Measurements from ENCODE around the gene SMC1B. TPM values are rescaled to one million over a fixed set of nuclear protein-coding genes. Genes with fewer than 3 reads are reported as not detected.

The SMC1B gene
- total RNA-seq, 4 donors from 2014 or later: not detected

- no peak for DNase-seq
- Histone ChIP-seq H3K27me3 (no peaks in the 10 kb centered on the region), H3K36me3 (no peaks in the 10 kb centered on the region), H3K27ac (no peak overlapping the region), H3K4me1 (peaks cover 7 to 13% (median 11%) of the 10 kb centered on the region in 4 donors), H3K4me3 (peak overlapping the region in 3 of 4 donors; percentile 24 to 51 (median 39)), H3K9me3 (no peaks in the 10 kb centered on the region)
- intact Hi-C loops (cut with DNase I; ENCODE audit: low total_unique reads): no loop called here
- TF ChIP-seq POLR2A (IDR thresholded peaks at IDR 0.05) (no peak), POLR2AphosphoS5 (IDR thresholded peaks at IDR 0.05) (no peak), EP300 (IDR thresholded peaks at IDR 0.05; ENCODE audit: low read depth) (no peak)
- TF ChIP-seq, protein P1, sequence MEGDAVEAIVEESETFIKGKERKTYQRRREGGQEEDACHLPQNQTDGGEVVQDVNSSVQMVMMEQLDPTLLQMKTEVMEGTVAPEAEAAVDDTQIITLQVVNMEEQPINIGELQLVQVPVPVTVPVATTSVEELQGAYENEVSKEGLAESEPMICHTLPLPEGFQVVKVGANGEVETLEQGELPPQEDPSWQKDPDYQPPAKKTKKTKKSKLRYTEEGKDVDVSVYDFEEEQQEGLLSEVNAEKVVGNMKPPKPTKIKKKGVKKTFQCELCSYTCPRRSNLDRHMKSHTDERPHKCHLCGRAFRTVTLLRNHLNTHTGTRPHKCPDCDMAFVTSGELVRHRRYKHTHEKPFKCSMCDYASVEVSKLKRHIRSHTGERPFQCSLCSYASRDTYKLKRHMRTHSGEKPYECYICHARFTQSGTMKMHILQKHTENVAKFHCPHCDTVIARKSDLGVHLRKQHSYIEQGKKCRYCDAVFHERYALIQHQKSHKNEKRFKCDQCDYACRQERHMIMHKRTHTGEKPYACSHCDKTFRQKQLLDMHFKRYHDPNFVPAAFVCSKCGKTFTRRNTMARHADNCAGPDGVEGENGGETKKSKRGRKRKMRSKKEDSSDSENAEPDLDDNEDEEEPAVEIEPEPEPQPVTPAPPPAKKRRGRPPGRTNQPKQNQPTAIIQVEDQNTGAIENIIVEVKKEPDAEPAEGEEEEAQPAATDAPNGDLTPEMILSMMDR (IDR thresholded peaks at IDR 0.05): no peak
- in situ Hi-C loops (cut with MboI; ENCODE audit: low pct_ligation_motif_present in 1 of 4, low pct_unique_long_range_greater_than_20kb in 1 of 4, low sequenced_read_pairs in 3 of 4): no loop called here
- WGBS, 2 donors (ENCODE audit: low coverage in 1 of 2): 95% methylated on average over 27 of the region's 27 CpGs; no CpG with 5 or more reads in 1 of the 2 donors
Observed at GRCh38 chr22:45413013-45413367, 409 bp downstream of the SMC1B start.

DNA sequence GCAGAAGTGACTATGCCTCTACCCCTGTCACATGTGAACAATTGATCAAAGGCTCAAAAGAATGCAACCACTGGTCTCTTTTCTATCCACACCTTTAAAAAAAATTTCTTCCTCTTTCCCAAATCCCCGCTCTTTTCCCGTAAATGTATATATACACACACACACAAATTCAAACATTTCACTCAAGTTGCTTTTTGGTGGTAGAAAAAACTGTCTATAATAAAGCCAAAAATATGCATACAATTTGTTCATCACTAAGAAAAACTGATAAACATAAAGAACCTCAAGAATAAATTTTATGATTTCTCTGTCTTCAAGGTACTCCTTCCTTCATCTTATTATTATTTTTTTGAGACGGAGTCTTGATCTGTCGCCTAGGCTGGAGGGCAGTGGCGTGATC lies 5.6 kb downstream of the SMC1B start:
- in situ Hi-C loops (cut with MboI; ENCODE audit: low pct_ligation_motif_present in 1 of 4, low pct_unique_long_range_greater_than_20kb in 1 of 4, low sequenced_read_pairs in 3 of 4): no loop called here
- Histone ChIP-seq H3K27ac (no peak overlapping the region), H3K4me1 (peaks cover 0 to under 1% (median 0%) of the 10 kb centered on the region in 4 donors), H3K4me3 (no peak overlapping the region), H3K36me3 (no peaks in the 10 kb centered on the region), H3K27me3 (no peaks in the 10 kb centered on the region), H3K9me3 (no peaks in the 10 kb centered on the region)
- DNase-seq: no peak
- TF ChIP-seq, protein P1 (IDR thresholded peaks at IDR 0.05): no peak
- TF ChIP-seq POLR2A (IDR thresholded peaks at IDR 0.05): no peak
- TF ChIP-seq EP300 (IDR thresholded peaks at IDR 0.05; ENCODE audit: low read depth): no peak
- TF ChIP-seq POLR2AphosphoS5 (IDR thresholded peaks at IDR 0.05): no peak
- WGBS, 2 donors (ENCODE audit: low coverage in 1 of 2): 95 to 100% methylated on average over 5 of the region's 5 CpGs
- intact Hi-C loops (cut with DNase I; ENCODE audit: low total_unique reads): no loop called here

DNA sequence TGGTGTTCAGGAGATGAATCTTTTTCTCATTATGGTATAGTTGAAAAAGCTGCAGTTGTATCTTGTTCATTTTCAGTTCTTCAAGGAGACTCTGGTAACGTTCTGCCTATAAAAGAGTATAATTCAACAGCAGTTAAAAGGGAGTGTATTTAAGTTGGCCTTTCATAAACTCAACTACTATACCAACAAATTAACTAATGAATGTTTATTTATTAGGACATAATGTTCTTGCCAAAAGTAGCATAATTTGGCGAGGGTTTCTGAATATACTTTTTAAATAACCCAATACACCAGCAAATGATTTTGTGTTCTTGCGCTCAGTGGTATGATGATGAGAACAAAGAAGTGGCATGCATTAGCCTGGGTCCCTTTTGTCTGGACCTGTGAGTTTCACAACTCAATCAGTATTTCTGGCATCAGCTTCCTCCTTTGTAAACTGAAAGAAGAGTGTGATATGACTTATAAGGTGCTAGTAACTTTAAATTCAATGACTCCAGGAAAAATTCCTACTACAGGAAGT lies 10.9 kb downstream of the SMC1B start:
- in situ Hi-C loops (cut with MboI; ENCODE audit: low pct_ligation_motif_present in 1 of 4, low pct_unique_long_range_greater_than_20kb in 1 of 4, low sequenced_read_pairs in 3 of 4): no loop called here
- no peaks in the 10 kb centered on the region for H3K4me1 ChIP-seq
- no peaks in the 10 kb centered on the region for H3K27me3 ChIP-seq
- intact Hi-C loops (cut with DNase I; ENCODE audit: low total_unique reads): no loop called here
- no peaks in the 10 kb centered on the region for H3K9me3 ChIP-seq
- no peak overlapping the region for H3K4me3 ChIP-seq
- no peak overlapping the region for H3K27ac ChIP-seq
- no peak for DNase-seq
- TF ChIP-seq, protein P1 (IDR thresholded peaks at IDR 0.05): no peak
- no peak for TF ChIP-seq POLR2A (IDR thresholded peaks at IDR 0.05)
- TF ChIP-seq POLR2AphosphoS5 (IDR thresholded peaks at IDR 0.05): no peak
- TF ChIP-seq EP300 (IDR thresholded peaks at IDR 0.05; ENCODE audit: low read depth): no peak
- 72 to 73% methylated on average over 3 of the region's 3 CpGs for WGBS, 2 donors (ENCODE audit: low coverage in 1 of 2)
- H3K36me3 ChIP-seq: no peaks in the 10 kb centered on the region

- DNase-seq: no peak
- intact Hi-C loops (cut with DNase I; ENCODE audit: low total_unique reads) (no loop called here), in situ Hi-C loops (cut with MboI; ENCODE audit: low pct_ligation_motif_present in 1 of 4, low pct_unique_long_range_greater_than_20kb in 1 of 4, low sequenced_read_pairs in 3 of 4) (no loop called here)
- H3K27me3 ChIP-seq: no peaks in the 10 kb centered on the region
- 83 to 95% methylated on average over 5 of the region's 5 CpGs for WGBS, 2 donors (ENCODE audit: low coverage in 1 of 2)
- H3K27ac ChIP-seq: no peak overlapping the region
- H3K9me3 ChIP-seq: no peaks in the 10 kb centered on the region
- H3K4me1 ChIP-seq: no peaks in the 10 kb centered on the region
- H3K4me3 ChIP-seq: no peak overlapping the region
- no peaks in the 10 kb centered on the region for H3K36me3 ChIP-seq
- TF ChIP-seq POLR2A (IDR thresholded peaks at IDR 0.05): no peak
- no peak for TF ChIP-seq EP300 (IDR thresholded peaks at IDR 0.05; ENCODE audit: low read depth)
- TF ChIP-seq POLR2AphosphoS5 (IDR thresholded peaks at IDR 0.05): no peak
- TF ChIP-seq, protein P1 (IDR thresholded peaks at IDR 0.05): no peak
Observed at GRCh38 chr22:45399712-45400445, 13.5 kb downstream of the SMC1B start.

All from transverse colon (tissue), 4 donors.